K562 (cell line): Measurements from ENCODE around the gene ST6GAL1. TPM values are rescaled to one million over a fixed set of nuclear protein-coding genes. Genes with fewer than 3 reads are reported as not detected.

Source experiments
- ATAC-seq: fragments of 200-7000 bp; cut with Tn5 transposase; 3 replicates; pipeline ENCODE4 v1.9.1; 2020; ENCODE audit warnings: moderate library complexity
- BruUV-seq: library from RNA; stranded (reverse); fragments of 400-500 nt; replicated peaks from 2 replicates; lab custom pipeline; 2021; lab: Mats Ljungman, UMichigan
- CTCF ChIA-PET: fragments of 300-600 bp; formaldehyde crosslinking; extraction: SDS; loops from one replicate; lab custom pipeline; 2021; ENCODE audit warnings: low intra/inter-chr PET ratio; lab: Yijun Ruan, JAX
- POLR2A ChIA-PET: fragments of 300-600, 350-650 bp; sonication (Branson Sonifier 250); formaldehyde crosslinking; extraction: SDS; loops from one replicate; lab custom pipeline; 2021; ENCODE audit warnings: antibody characterized with exemption, inconsistent platforms; lab: Yijun Ruan, JAX
- DNase-seq, 4 experiments: peaks; one replicate each; pipeline versions ENCODE4 v3.0.0 to v3.0.0-alpha.2; 2011 to 2018; ENCODE audit warnings: low spot score in 3 of 4, mixed read lengths in 3 of 4; ENCODE audit errors: extremely low read depth in 1 of 4
- FAIRE-seq: peaks from 2 replicates; lab custom pipeline; 2011; peaks lifted over from hg19 to GRCh38; lab: Jason Lieb, UNC
- H2AFZ ChIP-seq: 2 replicates; pipeline ENCODE4 v1.6.0; 2011; ENCODE audit warnings: low read depth, low read length, control low read depth, inconsistent platforms
- H3K27ac ChIP-seq: fragments of 200-600 bp; 3 replicates; pipeline ENCODE4 v1.8.0; 2011; ENCODE audit warnings: low read depth, mild to moderate bottlenecking, control low read depth, inconsistent platforms, low read length, moderate library complexity, mixed read lengths; ENCODE audit errors: extremely low read depth
- H3K27me3 ChIP-seq, 2 experiments: fragments of 300-600 bp in 1 of 2; 2 replicates in 1 of 2; 3 replicates in 1 of 2; pipeline versions ENCODE4 v1.6.0 to v1.8.0; 2011; ENCODE audit warnings: inconsistent platforms in 2 of 2, low read length in 2 of 2, mild to moderate bottlenecking in 1 of 2, mixed read lengths in 1 of 2, moderate library complexity in 1 of 2; ENCODE audit not compliant: control insufficient read depth in 2 of 2, insufficient read depth in 2 of 2
- H3K36me3 ChIP-seq: fragments of 300-600 bp; 3 replicates; pipeline ENCODE4 v1.8.0; 2011; ENCODE audit warnings: mild to moderate bottlenecking, low read length, inconsistent platforms; ENCODE audit not compliant: control insufficient read depth, insufficient read depth
- H3K4me1 ChIP-seq, 2 experiments: fragments of 200-600 bp in 1 of 2; replicated peaks in 1 of 2; 2 replicates in 1 of 2; 3 replicates in 1 of 2; pipeline versions ENCODE4 v1.5.1 to v1.8.0; 2011; ENCODE audit warnings: inconsistent platforms in 2 of 2, low read length in 2 of 2, mild to moderate bottlenecking in 1 of 2, mixed read lengths in 1 of 2, moderate library complexity in 1 of 2; ENCODE audit not compliant: control insufficient read depth in 2 of 2, insufficient read depth in 2 of 2
- H3K4me2 ChIP-seq: 2 replicates; pipeline ENCODE4 v1.6.1; 2011; ENCODE audit warnings: low read length, control low read depth, inconsistent platforms, mixed read lengths; ENCODE audit not compliant: insufficient read depth
- H3K4me3 ChIP-seq: fragments of 200-600 bp; sonication (generic), shearing (Covaris generic); 2 replicates; pipeline ENCODE4 v1.5.1; 2016; ENCODE audit warnings: control low read depth, inconsistent platforms
- H3K79me2 ChIP-seq: fragments of 200-600 bp; 3 replicates; pipeline ENCODE4 v1.8.0; 2011; ENCODE audit warnings: low read length, inconsistent platforms; ENCODE audit not compliant: control insufficient read depth, insufficient read depth
- H3K9ac ChIP-seq, 2 experiments: 2 replicates each; pipeline versions ENCODE4 v1.6.0 to v1.6.1; 2011; ENCODE audit warnings: low read depth in 2 of 2, low read length in 2 of 2, control low read depth in 1 of 2, inconsistent platforms in 1 of 2, mild to moderate bottlenecking in 1 of 2, mixed read lengths in 1 of 2; ENCODE audit not compliant: insufficient read depth in 1 of 2
- H3K9me1 ChIP-seq: one replicate; pipeline ENCODE4 v1.6.0; 2011; ENCODE audit warnings: inconsistent platforms, mild to moderate bottlenecking, low read length, moderate library complexity; ENCODE audit not compliant: control insufficient read depth, insufficient read depth
- H3K9me3 ChIP-seq: replicated peaks from 2 replicates; pipeline ENCODE4 v1.5.1; 2011; ENCODE audit warnings: low read depth, low read length, inconsistent platforms; ENCODE audit not compliant: control insufficient read depth, insufficient read depth
- H4K20me1 ChIP-seq: replicated peaks from 2 replicates; pipeline ENCODE4 v1.6.1; 2011; ENCODE audit warnings: low read length, inconsistent platforms, mixed read lengths; ENCODE audit not compliant: control insufficient read depth, insufficient read depth
- CHD1 ChIP-seq: fragments of 200-600 bp; sonication (generic); IDR thresholded peaks from one replicate; pipeline ENCODE4 v1.6.1; 2012; ENCODE audit warnings: mild to moderate bottlenecking, moderate library complexity, low read length, inconsistent platforms
- CXXC5 ChIP-seq: fragments of 250-450 bp; sonication (Bioruptor Pico); IDR thresholded peaks from 2 replicates; pipeline ENCODE4 v1.8.0; 2022; ENCODE audit warnings: inconsistent platforms, mild to moderate bottlenecking, moderate library complexity
- IFI16 ChIP-seq: fragments of 250-450 bp; sonication (Bioruptor Pico); IDR thresholded peaks from 2 replicates; pipeline ENCODE4 v2.1.2; 2022; ENCODE audit warnings: mild to moderate bottlenecking, inconsistent platforms
- KLF1 ChIP-seq: fragments of 450-650 bp; IDR thresholded peaks from 2 replicates; pipeline ENCODE4 v1.6.1; 2016; ENCODE audit warnings: missing genetic modification characterization, missing compliant biosample characterization
- MTA3 ChIP-seq: fragments of 450-650 bp; formaldehyde crosslinking; IDR thresholded peaks from 2 replicates; pipeline ENCODE4 v1.6.1; 2017; ENCODE audit warnings: mild to moderate bottlenecking, borderline replicate concordance
- MYBL2 ChIP-seq, 2 experiments: fragments of 450-650 bp in 1 of 2; sonication (generic) in 1 of 2; formaldehyde crosslinking in 1 of 2; IDR thresholded peaks; 2 replicates each; pipeline versions ENCODE4 v1.6.1 to v1.8.1; 2017 to 2022; ENCODE audit warnings: borderline replicate concordance in 1 of 2, inconsistent platforms in 1 of 2, low read depth in 1 of 2, mild to moderate bottlenecking in 1 of 2, missing genetic modification reagents in 1 of 2, moderate library complexity in 1 of 2
- NFATC3 ChIP-seq: fragments of 450-650 bp; IDR thresholded peaks from 2 replicates; pipeline ENCODE4 v1.6.1; 2017; ENCODE audit warnings: mild to moderate bottlenecking
- NR2C1 ChIP-seq, 2 experiments: fragments of 450-650 bp; IDR thresholded peaks; 2 replicates each; pipeline ENCODE4 v1.6.1; 2017; ENCODE audit warnings: mild to moderate bottlenecking in 2 of 2, antibody characterized with exemption in 1 of 2, inconsistent platforms in 1 of 2, missing compliant biosample characterization in 1 of 2, missing genetic modification characterization in 1 of 2
- SMC3 ChIP-seq: conservative IDR thresholded peaks from 2 replicates; pipeline ENCODE4 v1.6.1; 2011; ENCODE audit warnings: low read depth, low read length, improper control_type of control experiment; ENCODE audit not compliant: insufficient read depth
- SPI1 ChIP-seq: IDR thresholded peaks from 2 replicates; pipeline ENCODE4 v1.6.1; 2011; ENCODE audit warnings: low read depth, low read length, control low read depth, borderline replicate concordance
- ZC3H4 ChIP-seq: sonication (generic); formaldehyde crosslinking; IDR thresholded peaks from 2 replicates; pipeline ENCODE4 v1.9.0; 2021; ENCODE audit warnings: missing genetic modification reagents, borderline replicate concordance
- ZNF785 ChIP-seq: fragments of 250-450 bp; sonication (Bioruptor Pico); IDR thresholded peaks from 2 replicates; pipeline ENCODE4 v1.4.0; 2020; ENCODE audit warnings: mild to moderate bottlenecking
- WGBS: fragments of 100-300 bp; shearing (Covaris generic); methylation state at CpG from one replicate; pipeline ENCODE4 v1.1.6; 2016; ENCODE audit warnings: low coverage, mixed read lengths; ENCODE audit not compliant: insufficient coverage; ENCODE audit errors: missing lambda C conversion rate; 5-methylcytosine and 5-hydroxymethylcytosine counted together
- in situ Hi-C: fragments of 300-500 bp; cut with MboI; formaldehyde crosslinking; loops from 4 replicates; pipeline ENCODE4 v1.15.0; 2018; ENCODE audit warnings: inconsistent platforms, mixed read lengths
- intact Hi-C: fragments of 100-400 bp; cut with micrococcal nuclease; formaldehyde crosslinking; loops from 2 replicates; pipeline ENCODE4 v1.14.2; 2022
- polyA plus RNA-seq, 8 experiments: library from polyadenylated mRNA; depleted of rRNA in 4 of 8; stranded (reverse) in 5 of 8; unstranded in 3 of 8; fragments of >200 nt; fragmentation: Nextera tagmentation in 2 of 8; fragmentation: Illumina TruSeq in 1 of 8; extraction: Ambion mirVana in 2 of 8; extraction: Trizol in 1 of 8; gene quantifications; 2 replicates each; pipeline versions ENCODE4 v1.2.1 to v1.2.3, GENCODE V29; 2011 to 2014; ENCODE audit warnings: inconsistent platforms in 1 of 8, missing spikeins in 1 of 8
- total RNA-seq, 7 experiments: library from RNA; depleted of rRNA in 6 of 7; stranded (reverse); fragments of >200 nt in 6 of 7; fragmentation: Illumina TruSeq in 2 of 7; extraction: Trizol in 2 of 7; gene quantifications; 2 replicates each; pipeline versions ENCODE4 v1.2.1 to v1.2.3, GENCODE V29; 2011 to 2021; ENCODE audit warnings: low replicate concordance in 1 of 7
- TF ChIP-seq, protein P1 (sequence below): fragments of 250-450 bp; sonication (Bioruptor Pico); IDR thresholded peaks from 2 replicates; pipeline ENCODE4 v1.4.0; 2020; ENCODE audit warnings: mild to moderate bottlenecking, moderate library complexity
- TF ChIP-seq, protein P2 (sequence below): fragments of 250-450 bp; sonication (Bioruptor Pico); IDR thresholded peaks from 2 replicates; pipeline ENCODE4 v1.8.0; 2022; ENCODE audit warnings: moderate library complexity, mild to moderate bottlenecking, inconsistent platforms
- TF ChIP-seq, protein P3 (sequence below), 2 experiments: fragments of 450-650 bp; IDR thresholded peaks; 2 replicates each; pipeline ENCODE4 v1.6.1; 2016

Gene ST6GAL1
- total and polyA plus RNA-seq, 9 of the 15 experiments (the other 6 are each of a cell fraction or from before 2014, with no cell fraction given) = 31.9 to 145 (median 71.0) TPM

DNA sequence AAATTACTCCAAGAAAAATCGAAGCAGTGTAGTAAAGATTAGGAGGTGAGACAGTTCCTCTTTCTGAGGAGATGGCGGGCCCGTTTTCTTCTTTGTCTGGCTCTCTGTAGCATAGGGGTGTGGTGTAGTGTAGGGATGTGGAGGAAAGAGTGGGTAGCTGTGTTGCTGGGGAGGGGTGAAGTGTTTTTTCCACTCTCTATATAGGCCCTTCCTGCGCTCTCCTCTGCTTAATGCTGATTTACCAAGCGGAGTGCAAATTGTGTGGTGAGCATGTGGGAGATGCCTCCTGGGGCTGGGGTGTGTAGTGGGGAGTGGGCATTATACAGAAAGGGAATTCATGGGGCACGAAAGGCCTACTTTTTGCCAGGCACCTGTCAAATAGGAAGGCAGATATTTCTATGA lies 94.9 kb downstream of the ST6GAL1 start:
- FAIRE-seq (no peak), DNase-seq (peak in 1 of 4 experiments; percentile 35), ATAC-seq (peak; percentile 10)
- Histone ChIP-seq H4K20me1 (no peaks in the 10 kb centered on the region), H3K27me3 (no peaks in the 10 kb centered on the region), H3K79me2 (peaks cover 49% of the 10 kb centered on the region), H3K9me1 (no peaks in the 10 kb centered on the region), H3K4me1 (peaks cover 34 to 57% of the 10 kb centered on the region in 2 experiments), H3K27ac (peak overlapping the region; percentile 58; the same call in 1 of the 3 replicates), H2AFZ (no peak overlapping the region), H3K4me3 (no peak overlapping the region), H3K4me2 (peak overlapping the region; percentile 26), H3K9me3 (0 out of 2 replicates have a peak, but pooled peaks cover 2% of the 10 kb centered on the region), H3K9ac (peak overlapping the region; percentile 4 to 46; a peak in 2 of 4 replicates), H3K36me3 (peaks cover 16% of the 10 kb centered on the region)
- POLR2A ChIA-PET = interaction anchor here (1.0 to 1.3 kb wide), 2 partner anchors 25 to 29 kb away, joined by 3 to 5 read pairs; no protein-coding TSS in a partner anchor
- 39% methylated on average over 6 of the region's 6 CpGs for whole genome bisulfite sequencing
- CTCF ChIA-PET = no interaction called here
- no TSS peak for BruUV-seq
- intact Hi-C loops = loop anchor here (5.0 kb wide), 1 partner anchor 38 kb away; no protein-coding TSS in a partner anchor
- in situ Hi-C loops = no loop called here
- TF ChIP-seq SPI1 (peak; percentile 98), MYBL2 (IDR thresholded peaks at IDR 0.05; ENCODE audit: low read depth) (no peak), MYBL2 (CRISPR knock-in tag; IDR thresholded peaks at IDR 0.05; ENCODE audit: borderline replicate concordance) (no peak), SMC3 (no peak), ZNF785 (CRISPR knock-in tag) (no peak), CHD1 (no peak), CXXC5 (CRISPR knock-in tag) (no peak), KLF1 (tag) (no peak), MTA3 (no peak), ZC3H4 (CRISPR knock-in tag) (no peak), NR2C1 (IDR thresholded peaks at IDR 0.05) (no peak), NR2C1 (tag; IDR thresholded peaks at IDR 0.05) (no peak), NFATC3 (no peak), IFI16 (no peak)
- TF ChIP-seq, protein P1, sequence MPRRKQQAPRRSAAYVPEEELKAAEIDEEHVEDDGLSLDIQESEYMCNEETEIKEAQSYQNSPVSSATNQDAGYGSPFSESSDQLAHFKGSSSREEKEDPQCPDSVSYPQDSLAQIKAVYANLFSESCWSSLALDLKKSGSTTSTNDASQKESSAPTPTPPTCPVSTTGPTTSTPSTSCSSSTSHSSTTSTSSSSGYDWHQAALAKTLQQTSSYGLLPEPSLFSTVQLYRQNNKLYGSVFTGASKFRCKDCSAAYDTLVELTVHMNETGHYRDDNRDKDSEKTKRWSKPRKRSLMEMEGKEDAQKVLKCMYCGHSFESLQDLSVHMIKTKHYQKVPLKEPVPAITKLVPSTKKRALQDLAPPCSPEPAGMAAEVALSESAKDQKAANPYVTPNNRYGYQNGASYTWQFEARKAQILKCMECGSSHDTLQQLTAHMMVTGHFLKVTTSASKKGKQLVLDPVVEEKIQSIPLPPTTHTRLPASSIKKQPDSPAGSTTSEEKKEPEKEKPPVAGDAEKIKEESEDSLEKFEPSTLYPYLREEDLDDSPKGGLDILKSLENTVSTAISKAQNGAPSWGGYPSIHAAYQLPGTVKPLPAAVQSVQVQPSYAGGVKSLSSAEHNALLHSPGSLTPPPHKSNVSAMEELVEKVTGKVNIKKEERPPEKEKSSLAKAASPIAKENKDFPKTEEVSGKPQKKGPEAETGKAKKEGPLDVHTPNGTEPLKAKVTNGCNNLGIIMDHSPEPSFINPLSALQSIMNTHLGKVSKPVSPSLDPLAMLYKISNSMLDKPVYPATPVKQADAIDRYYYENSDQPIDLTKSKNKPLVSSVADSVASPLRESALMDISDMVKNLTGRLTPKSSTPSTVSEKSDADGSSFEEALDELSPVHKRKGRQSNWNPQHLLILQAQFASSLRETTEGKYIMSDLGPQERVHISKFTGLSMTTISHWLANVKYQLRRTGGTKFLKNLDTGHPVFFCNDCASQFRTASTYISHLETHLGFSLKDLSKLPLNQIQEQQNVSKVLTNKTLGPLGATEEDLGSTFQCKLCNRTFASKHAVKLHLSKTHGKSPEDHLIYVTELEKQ (CRISPR knock-in tag) = no peak
- TF ChIP-seq, protein P2, sequence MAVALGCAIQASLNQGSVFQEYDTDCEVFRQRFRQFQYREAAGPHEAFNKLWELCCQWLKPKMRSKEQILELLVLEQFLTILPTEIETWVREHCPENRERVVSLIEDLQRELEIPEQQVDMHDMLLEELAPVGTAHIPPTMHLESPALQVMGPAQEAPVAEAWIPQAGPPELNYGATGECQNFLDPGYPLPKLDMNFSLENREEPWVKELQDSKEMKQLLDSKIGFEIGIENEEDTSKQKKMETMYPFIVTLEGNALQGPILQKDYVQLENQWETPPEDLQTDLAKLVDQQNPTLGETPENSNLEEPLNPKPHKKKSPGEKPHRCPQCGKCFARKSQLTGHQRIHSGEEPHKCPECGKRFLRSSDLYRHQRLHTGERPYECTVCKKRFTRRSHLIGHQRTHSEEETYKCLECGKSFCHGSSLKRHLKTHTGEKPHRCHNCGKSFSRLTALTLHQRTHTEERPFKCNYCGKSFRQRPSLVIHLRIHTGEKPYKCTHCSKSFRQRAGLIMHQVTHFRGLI = no peak
- TF ChIP-seq, protein P3, sequence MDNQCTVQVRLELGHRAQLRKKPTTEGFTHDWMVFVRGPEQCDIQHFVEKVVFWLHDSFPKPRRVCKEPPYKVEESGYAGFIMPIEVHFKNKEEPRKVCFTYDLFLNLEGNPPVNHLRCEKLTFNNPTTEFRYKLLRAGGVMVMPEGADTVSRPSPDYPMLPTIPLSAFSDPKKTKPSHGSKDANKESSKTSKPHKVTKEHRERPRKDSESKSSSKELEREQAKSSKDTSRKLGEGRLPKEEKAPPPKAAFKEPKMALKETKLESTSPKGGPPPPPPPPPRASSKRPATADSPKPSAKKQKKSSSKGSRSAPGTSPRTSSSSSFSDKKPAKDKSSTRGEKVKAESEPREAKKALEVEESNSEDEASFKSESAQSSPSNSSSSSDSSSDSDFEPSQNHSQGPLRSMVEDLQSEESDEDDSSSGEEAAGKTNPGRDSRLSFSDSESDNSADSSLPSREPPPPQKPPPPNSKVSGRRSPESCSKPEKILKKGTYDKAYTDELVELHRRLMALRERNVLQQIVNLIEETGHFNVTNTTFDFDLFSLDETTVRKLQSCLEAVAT (IDR thresholded peaks at IDR 0.05) = 0 out of 4 replicates have a peak, but pooled peaks of 1 of the 2 experiments have one; percentile 4
